AG04449 (cell line): ENCODE measurements around the gene STARD3.

ENCODE experiments used
- CTCF ChIA-PET: fragments of 350-600 bp; formaldehyde crosslinking; extraction: SDS; loops from one replicate; lab custom pipeline; 2021; ENCODE audit warnings: antibody characterized with exemption; lab: Yijun Ruan, JAX
- POLR2A ChIA-PET: fragments of 400-600, 350-600 bp; formaldehyde crosslinking; extraction: SDS; loops from one replicate; lab custom pipeline; 2020; ENCODE audit warnings: antibody characterized with exemption, inconsistent platforms; lab: Yijun Ruan, JAX
- DNase-seq: peaks from one replicate; pipeline ENCODE4 v3.0.0-alpha.2; 2010; ENCODE audit warnings: low read depth, low spot score
- H3K4me3 ChIP-seq: 2 replicates; pipeline ENCODE4 v1.5.1; 2011; ENCODE audit warnings: low read depth, mild to moderate bottlenecking, control low read depth, low read length
- CTCF ChIP-seq: IDR thresholded peaks from one replicate; pipeline ENCODE4 v1.5.1; 2011; ENCODE audit warnings: mild to moderate bottlenecking, moderate library complexity, low read length, control low read depth, inconsistent platforms; ENCODE audit not compliant: insufficient read depth; ENCODE audit errors: missing control alignments

STARD3 gene

GRCh38 chr17:39612935-39613464 lies 23.9 kb upstream of the STARD3 start:
- H3K4me3 ChIP-seq = no peak overlapping the region
- CTCF ChIA-PET = interaction anchor here (1.0 to 23.4 kb wide), 6 partner anchors 9 to 58 kb away, joined by 3 to 822 read pairs (median 32); partner anchors contain the start of genes PNMT, PPP1R1B and STARD3
- DNase-seq = no peak
- POLR2A ChIA-PET = no interaction called here
- TF ChIP-seq CTCF = no peak

GRCh38 chr17:39614545-39615157 lies 22.3 kb upstream of the STARD3 start:
- ChIA-PET CTCF (interaction anchor here (1.0 to 23.4 kb wide), 5 partner anchors 7 to 59 kb away, joined by 3 to 822 read pairs (median 60); partner anchors contain the start of genes PPP1R1B and STARD3), POLR2A (no interaction called here)
- DNase-seq = no peak
- no peak for TF ChIP-seq CTCF
- H3K4me3 ChIP-seq = no peak overlapping the region

- ChIA-PET CTCF (interaction anchor here (1.0 to 23.4 kb wide), 5 partner anchors 6 to 60 kb away, joined by 3 to 822 read pairs (median 60); partner anchors contain the start of genes PPP1R1B and STARD3), POLR2A (no interaction called here)
- DNase-seq = no peak
- TF ChIP-seq CTCF = no peak
- H3K4me3 ChIP-seq = no peak overlapping the region
These were observed 21.5 kb upstream of the STARD3 start for GRCh38 chr17:39615434-39615833.

GRCh38 chr17:39617100-39617445 lies 19.9 kb upstream of the STARD3 start:
- peak overlapping the region; percentile 57 for H3K4me3 ChIP-seq
- DNase-seq = no peak
- no peak for TF ChIP-seq CTCF
- ChIA-PET POLR2A (interaction anchor here (0.7 kb wide), 1 partner anchor 130 kb away, joined by 3 read pairs; no protein-coding TSS in a partner anchor), CTCF (interaction anchor here (13.7 to 23.4 kb wide), 3 partner anchors 24 to 62 kb away, joined by 237 to 822 read pairs (median 781); partner anchors contain the start of genes PNMT, PPP1R1B, STARD3 and TCAP)

- no peak for DNase-seq
- no peak for TF ChIP-seq CTCF
- POLR2A ChIA-PET = interaction anchor here (0.7 kb wide), 1 partner anchor 130 kb away, joined by 3 read pairs; no protein-coding TSS in a partner anchor
- H3K4me3 ChIP-seq = peak overlapping the region; percentile 57
- CTCF ChIA-PET = interaction anchor here (13.7 to 23.4 kb wide), 3 partner anchors 24 to 62 kb away, joined by 237 to 822 read pairs (median 781); partner anchors contain the start of genes PNMT, PPP1R1B, STARD3 and TCAP
These were observed 19.3 kb upstream of the STARD3 start for GRCh38 chr17:39617446-39618245.
